ENCODE results near the gene SPINK5. TPM values are rescaled to one million over a fixed set of nuclear protein-coding genes. Genes with fewer than 3 reads are reported as not detected.

Gene SPINK5
- total RNA-seq, 1 donor from 2014 or later: not detected

- POLR2A ChIA-PET: no interaction called here
- Mint-ChIP-seq H3K27ac (no peak overlapping the region), H3K4me1 (no peaks in the 10 kb centered on the region), H3K4me3 (no peak overlapping the region), H3K36me3 (ENCODE audit: low read depth) (no peaks in the 10 kb centered on the region), H3K27me3 (no peaks in the 10 kb centered on the region), H3K9me3 (peaks cover 5% of the 10 kb centered on the region)
- intact Hi-C loops (cut with micrococcal nuclease): no loop called here
- TF ChIP-seq CTCF (IDR thresholded peaks at IDR 0.05): no peak
- no peak for ATAC-seq (ENCODE audit: low read depth)
- CTCF ChIA-PET: no interaction called here
- DNase-seq: no peak
Measured at GRCh38 chr5:148145916-148146315, 82.1 kb downstream of the SPINK5 start.

DNA sequence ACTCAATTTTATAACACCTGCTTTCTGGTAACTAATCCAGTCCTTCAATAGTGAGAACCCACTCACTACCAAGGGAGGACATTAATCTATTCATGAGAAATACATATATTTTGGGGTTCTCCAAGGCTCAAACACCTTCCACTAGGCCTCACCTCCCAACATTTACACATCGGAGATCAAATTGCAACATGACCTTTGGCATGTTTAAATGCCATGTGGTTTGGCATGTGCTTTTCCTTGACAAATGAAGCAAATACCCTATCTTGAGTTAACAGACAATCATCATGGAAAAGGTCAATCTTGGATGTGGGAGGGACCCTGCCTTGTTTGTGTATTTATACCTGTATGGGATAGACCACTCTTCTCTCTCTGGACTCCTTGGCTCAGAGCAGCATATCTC, 82.7 kb downstream of the SPINK5 start:
- intact Hi-C loops (cut with micrococcal nuclease): no loop called here
- Mint-ChIP-seq H3K36me3 (ENCODE audit: low read depth) (no peaks in the 10 kb centered on the region), H3K9me3 (peaks cover 5% of the 10 kb centered on the region), H3K27me3 (no peaks in the 10 kb centered on the region), H3K4me1 (no peaks in the 10 kb centered on the region), H3K27ac (no peak overlapping the region), H3K4me3 (no peak overlapping the region)
- no peak for TF ChIP-seq CTCF (IDR thresholded peaks at IDR 0.05)
- CTCF ChIA-PET: no interaction called here
- POLR2A ChIA-PET: no interaction called here
- ATAC-seq (ENCODE audit: low read depth) (no peak), DNase-seq (no peak)

DNA sequence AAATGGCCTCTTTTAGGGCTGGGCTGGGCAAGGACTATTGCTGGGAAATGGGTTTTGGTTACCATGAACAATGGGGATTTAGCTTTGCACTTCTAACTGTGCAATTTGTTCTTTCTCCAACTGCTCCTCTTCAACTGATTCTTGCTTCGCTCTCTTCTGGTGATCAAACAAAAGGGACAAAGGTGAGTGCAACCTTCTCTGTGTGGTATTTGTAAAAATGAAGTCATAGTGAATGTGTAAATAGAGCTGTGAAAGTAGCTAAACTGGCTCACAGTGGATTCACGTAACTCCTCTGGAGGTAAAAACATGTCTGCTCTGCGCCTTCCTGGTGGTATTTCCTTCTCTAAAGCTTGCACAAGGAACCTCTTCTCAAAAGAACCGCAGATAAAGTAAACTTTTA, 83.6 kb downstream of the SPINK5 start:
- no peaks in the 10 kb centered on the region for H3K27me3 Mint-ChIP-seq

DNA sequence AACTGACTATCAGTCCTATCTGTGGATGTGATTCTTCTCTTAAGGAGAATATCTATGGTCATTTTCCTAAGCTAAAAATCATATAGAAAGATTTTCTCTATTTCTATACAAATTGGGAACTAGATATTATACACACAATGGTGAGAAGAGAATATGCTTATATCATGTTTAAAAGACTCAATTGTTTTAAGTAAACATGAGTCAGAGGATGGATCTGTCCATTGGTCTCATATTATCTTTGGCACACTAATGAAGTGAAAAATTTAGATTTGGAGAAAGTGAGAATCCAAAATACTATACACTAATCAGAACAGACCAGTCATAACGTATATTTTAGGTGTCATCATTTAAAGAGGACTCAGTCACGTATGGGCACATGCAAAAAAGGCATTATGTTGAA, 88.1 kb downstream of the SPINK5 start:
- peaks cover 5% of the 10 kb centered on the region for H3K9me3 Mint-ChIP-seq
- ATAC-seq (ENCODE audit: low read depth) (no peak), DNase-seq (no peak)
- intact Hi-C loops (cut with micrococcal nuclease): no loop called here
- ChIA-PET POLR2A (no interaction called here), CTCF (no interaction called here)
- no peak for TF ChIP-seq CTCF (IDR thresholded peaks at IDR 0.05)
- no peaks in the 10 kb centered on the region for H3K4me1 Mint-ChIP-seq
- H3K27ac Mint-ChIP-seq: no peak overlapping the region
- H3K4me3 Mint-ChIP-seq: no peak overlapping the region
- H3K27me3 Mint-ChIP-seq: no peaks in the 10 kb centered on the region
- H3K36me3 Mint-ChIP-seq (ENCODE audit: low read depth): no peaks in the 10 kb centered on the region

More for the DNA sequence above, 83.6 kb downstream of the SPINK5 start:
- no peak overlapping the region for H3K4me3 Mint-ChIP-seq
- no peaks in the 10 kb centered on the region for H3K36me3 Mint-ChIP-seq (ENCODE audit: low read depth)
- no peak for ATAC-seq (ENCODE audit: low read depth)
- ChIA-PET CTCF (no interaction called here), POLR2A (no interaction called here)
- H3K4me1 Mint-ChIP-seq: no peaks in the 10 kb centered on the region
- intact Hi-C loops (cut with micrococcal nuclease): no loop called here
- H3K27ac Mint-ChIP-seq: no peak overlapping the region
- peaks cover 5% of the 10 kb centered on the region for H3K9me3 Mint-ChIP-seq
- DNase-seq: no peak
- TF ChIP-seq CTCF (IDR thresholded peaks at IDR 0.05): no peak

DNA sequence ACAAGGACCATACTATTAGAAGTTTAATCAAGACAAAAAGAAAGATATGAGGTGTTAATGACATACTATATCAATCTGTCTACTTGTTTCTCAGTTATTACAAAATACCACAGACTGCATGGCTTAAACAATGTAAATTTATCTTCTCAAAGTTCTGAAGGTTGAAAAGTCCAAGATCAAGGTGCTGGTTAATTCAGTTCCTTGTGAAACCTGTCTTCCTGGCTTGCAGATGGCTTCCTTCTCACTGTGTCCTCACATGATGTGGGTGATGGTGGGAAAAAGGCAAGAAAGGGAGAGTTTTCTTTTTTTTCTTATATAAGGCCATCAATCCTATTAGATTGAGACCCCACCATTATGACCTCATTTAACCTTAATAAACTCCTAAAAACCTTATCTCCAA, 89.0 kb downstream of the SPINK5 start:
- Mint-ChIP-seq H3K27ac (no peak overlapping the region), H3K4me3 (no peak overlapping the region), H3K27me3 (no peaks in the 10 kb centered on the region), H3K36me3 (ENCODE audit: low read depth) (no peaks in the 10 kb centered on the region), H3K9me3 (peaks cover 5% of the 10 kb centered on the region), H3K4me1 (no peaks in the 10 kb centered on the region)
- TF ChIP-seq CTCF (IDR thresholded peaks at IDR 0.05): no peak
- ATAC-seq (ENCODE audit: low read depth): no peak
- intact Hi-C loops (cut with micrococcal nuclease): no loop called here
- POLR2A ChIA-PET: no interaction called here
- DNase-seq: no peak
- CTCF ChIA-PET: no interaction called here

Data from activated B cell treated with CpG ODN at 0.5 μM for 24 hours (primary cell).